ENCODE measurements around the gene FOXE3. TPM values are rescaled to one million over a fixed set of nuclear protein-coding genes. Genes with fewer than 3 reads are reported as not detected.
A peak's percentile ranks its signal among the peaks of the same experiment; 100 is the strongest.
"Not testable (repeated sequence)": the region's sequence is repeated elsewhere in the genome, so short reads cannot be mapped to it uniquely, and the experiment has no call there.

FOXE3 gene
- total RNA-seq, 3 donors from 2014 or later: 0.23 to 0.39 TPM; not detected in 1

DNA sequence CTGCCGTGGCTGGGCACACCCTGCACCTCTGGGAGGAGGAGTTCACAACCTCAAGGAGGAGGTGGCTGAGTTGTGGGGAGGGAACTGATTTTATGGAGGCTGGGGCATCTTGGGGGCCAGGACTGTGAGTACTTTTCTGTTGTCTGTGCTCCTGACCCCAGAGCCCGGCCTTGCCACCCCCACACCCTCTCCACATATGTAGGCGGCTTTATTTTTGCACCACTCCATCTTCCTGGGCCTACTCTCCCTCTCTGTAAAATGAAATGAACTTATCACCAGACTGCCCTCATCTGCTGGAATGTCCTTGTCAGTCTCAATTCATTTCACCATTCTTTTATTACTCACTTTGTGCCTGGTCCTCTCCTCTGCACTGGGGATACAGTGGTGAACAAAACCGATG, 34.5 kb downstream of the FOXE3 start:
- TF ChIP-seq, protein P1, sequence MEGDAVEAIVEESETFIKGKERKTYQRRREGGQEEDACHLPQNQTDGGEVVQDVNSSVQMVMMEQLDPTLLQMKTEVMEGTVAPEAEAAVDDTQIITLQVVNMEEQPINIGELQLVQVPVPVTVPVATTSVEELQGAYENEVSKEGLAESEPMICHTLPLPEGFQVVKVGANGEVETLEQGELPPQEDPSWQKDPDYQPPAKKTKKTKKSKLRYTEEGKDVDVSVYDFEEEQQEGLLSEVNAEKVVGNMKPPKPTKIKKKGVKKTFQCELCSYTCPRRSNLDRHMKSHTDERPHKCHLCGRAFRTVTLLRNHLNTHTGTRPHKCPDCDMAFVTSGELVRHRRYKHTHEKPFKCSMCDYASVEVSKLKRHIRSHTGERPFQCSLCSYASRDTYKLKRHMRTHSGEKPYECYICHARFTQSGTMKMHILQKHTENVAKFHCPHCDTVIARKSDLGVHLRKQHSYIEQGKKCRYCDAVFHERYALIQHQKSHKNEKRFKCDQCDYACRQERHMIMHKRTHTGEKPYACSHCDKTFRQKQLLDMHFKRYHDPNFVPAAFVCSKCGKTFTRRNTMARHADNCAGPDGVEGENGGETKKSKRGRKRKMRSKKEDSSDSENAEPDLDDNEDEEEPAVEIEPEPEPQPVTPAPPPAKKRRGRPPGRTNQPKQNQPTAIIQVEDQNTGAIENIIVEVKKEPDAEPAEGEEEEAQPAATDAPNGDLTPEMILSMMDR (IDR thresholded peaks at IDR 0.05): no peak
- intact Hi-C loops (cut with DNase I, micrococcal nuclease): no loop called here
- Histone ChIP-seq H3K36me3 (ENCODE audit: low read depth) (no peaks in the 10 kb centered on the region), H3K4me1 (ENCODE audit: low read depth) (peaks cover 11% of the 10 kb centered on the region), H3K9me3 (no peaks in the 10 kb centered on the region), H3K4me3 (no peak overlapping the region)
- ATAC-seq: no peak
- DNase-seq: no peak

DNA sequence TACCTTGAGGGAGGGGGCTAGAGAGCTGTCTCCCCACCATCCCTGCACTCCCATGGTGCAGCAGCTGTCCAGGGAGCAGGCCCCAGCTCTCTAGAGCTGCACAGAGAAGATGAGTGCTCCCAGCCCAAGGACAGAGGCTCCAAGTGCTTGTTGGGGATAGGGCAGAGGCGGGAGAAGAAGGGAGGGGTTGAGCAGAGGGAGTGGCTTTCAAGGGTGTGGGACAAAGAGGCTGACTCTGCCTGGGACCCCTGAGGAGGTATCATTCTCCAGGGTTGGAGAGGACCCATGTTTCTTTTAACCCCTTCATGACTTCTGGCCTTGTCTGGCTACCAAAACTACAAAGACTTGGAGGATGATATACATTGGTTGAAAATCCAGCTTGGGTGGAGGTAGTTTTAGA, 36.3 kb downstream of the FOXE3 start:
- ATAC-seq: peak; percentile 30
- no peaks in the 10 kb centered on the region for H3K9me3 ChIP-seq
- no peak overlapping the region for H3K4me3 ChIP-seq
- peaks cover 3% of the 10 kb centered on the region for H3K4me1 ChIP-seq (ENCODE audit: low read depth)
- intact Hi-C loops (cut with DNase I, micrococcal nuclease): no loop called here
- peak in 1 of 3 donors; percentile 33 for DNase-seq
- TF ChIP-seq, protein P1 (IDR thresholded peaks at IDR 0.05): no peak
- no peaks in the 10 kb centered on the region for H3K36me3 ChIP-seq (ENCODE audit: low read depth)

DNA sequence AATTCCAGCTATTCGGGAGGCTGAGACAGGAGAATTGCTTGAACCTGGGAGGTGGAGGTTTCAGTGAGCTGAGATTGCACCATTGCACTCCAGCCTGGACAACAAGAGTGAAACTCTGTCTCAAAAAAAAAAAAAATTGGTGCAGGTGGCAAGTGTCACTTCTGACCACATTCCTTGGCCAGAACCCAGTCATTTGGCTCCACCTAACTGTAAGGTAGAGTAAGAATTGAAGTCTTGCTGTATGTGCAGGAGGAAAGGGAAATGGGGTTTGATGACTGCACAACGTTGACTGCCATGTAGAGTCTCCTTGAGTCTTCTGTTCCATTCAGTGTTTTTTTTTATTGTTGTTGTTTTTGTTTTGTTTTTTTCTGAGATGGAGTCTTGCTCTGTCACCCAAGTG, 37.8 kb downstream of the FOXE3 start:
- DNase-seq; H3K9me3 ChIP-seq; H3K4me3 ChIP-seq; intact Hi-C loops (cut with DNase I, micrococcal nuclease); H3K36me3 ChIP-seq (ENCODE audit: low read depth); H3K4me1 ChIP-seq (ENCODE audit: low read depth): not testable (repeated sequence)
- ATAC-seq: peak; percentile 5

DNA sequence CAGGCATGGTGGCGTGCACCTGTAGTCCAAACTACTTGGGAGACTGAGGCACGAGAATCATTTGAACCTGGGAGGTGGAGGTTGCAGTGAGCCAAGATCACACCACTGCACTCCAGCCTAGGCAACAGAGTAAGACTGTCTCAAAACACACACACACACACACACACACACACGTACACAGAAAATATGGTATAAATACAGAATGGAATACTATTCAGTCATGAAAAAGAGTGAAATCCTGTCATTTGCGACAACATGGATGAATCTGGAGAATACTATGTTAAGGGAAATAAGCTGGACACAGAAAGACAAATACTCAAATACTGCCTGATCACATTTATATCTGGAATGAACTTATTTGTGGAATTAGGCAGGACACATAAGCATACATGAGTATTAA, 40.2 kb downstream of the FOXE3 start:
- intact Hi-C loops (cut with DNase I, micrococcal nuclease): no loop called here
- TF ChIP-seq, protein P1 (IDR thresholded peaks at IDR 0.05): no peak
- no peak for DNase-seq

DNA sequence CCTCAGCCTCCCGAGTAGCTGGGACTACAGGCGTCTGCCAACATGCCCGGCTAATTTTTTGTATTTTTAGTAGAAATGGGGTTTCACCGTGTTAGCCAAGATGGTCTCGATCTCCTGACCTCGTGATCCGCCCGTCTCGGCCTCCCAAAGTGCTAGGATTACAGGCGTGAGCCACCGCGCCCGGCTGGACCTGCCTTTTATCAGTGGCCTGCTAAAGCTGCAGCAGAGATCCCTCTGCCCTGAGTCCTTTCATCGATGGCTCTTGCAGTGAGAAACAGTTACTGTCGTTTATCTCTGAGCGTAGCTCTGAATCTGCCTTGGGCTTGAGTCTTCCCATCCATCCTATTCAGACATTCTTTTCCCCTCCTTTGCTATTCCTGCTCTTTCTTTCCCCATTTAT, 41.5 kb downstream of the FOXE3 start:
- DNase-seq; H3K4me3 ChIP-seq; H3K36me3 ChIP-seq (ENCODE audit: low read depth); H3K4me1 ChIP-seq (ENCODE audit: low read depth); intact Hi-C loops (cut with DNase I, micrococcal nuclease); H3K9me3 ChIP-seq; ATAC-seq: not testable (repeated sequence)

More for the DNA sequence above, 40.2 kb downstream of the FOXE3 start:
- no peak overlapping the region for H3K4me3 ChIP-seq
- no peaks in the 10 kb centered on the region for H3K4me1 ChIP-seq (ENCODE audit: low read depth)
- H3K36me3 ChIP-seq (ENCODE audit: low read depth): no peaks in the 10 kb centered on the region
- ATAC-seq: no peak
- no peaks in the 10 kb centered on the region for H3K9me3 ChIP-seq

DNA sequence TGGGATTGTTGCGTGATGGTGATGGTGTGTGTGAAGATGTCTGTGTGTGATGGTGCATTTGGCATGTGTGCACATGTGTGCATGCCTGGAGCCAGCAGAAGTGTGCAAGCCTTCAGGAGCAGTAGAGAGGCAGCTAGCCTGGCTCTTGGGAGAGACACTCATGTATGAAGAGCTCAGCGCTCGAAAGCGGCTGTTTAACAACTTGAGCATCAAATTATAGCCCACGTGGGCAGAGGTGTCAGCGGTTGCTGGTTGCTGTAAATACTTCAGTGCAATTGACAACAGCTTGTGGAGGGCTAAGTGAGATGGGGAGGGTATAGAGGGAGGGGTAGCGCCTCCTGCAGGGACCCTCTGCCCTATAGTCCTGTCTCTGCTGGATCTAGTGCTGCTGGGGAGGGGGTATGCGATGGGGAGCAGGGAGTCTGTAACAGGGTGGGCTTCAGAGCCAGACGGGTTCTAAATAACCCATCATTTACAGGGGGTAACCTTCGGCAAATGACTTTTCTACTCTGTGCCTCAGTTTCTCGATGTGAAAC, 43.2 kb downstream of the FOXE3 start:
- TF ChIP-seq, protein P1 (IDR thresholded peaks at IDR 0.05): no peak
- Histone ChIP-seq H3K9me3 (no peaks in the 10 kb centered on the region), H3K4me1 (ENCODE audit: low read depth) (no peaks in the 10 kb centered on the region), H3K36me3 (ENCODE audit: low read depth) (no peaks in the 10 kb centered on the region), H3K4me3 (no peak overlapping the region)
- DNase-seq (no peak), ATAC-seq (no peak)
- intact Hi-C loops (cut with DNase I, micrococcal nuclease): no loop called here

DNA sequence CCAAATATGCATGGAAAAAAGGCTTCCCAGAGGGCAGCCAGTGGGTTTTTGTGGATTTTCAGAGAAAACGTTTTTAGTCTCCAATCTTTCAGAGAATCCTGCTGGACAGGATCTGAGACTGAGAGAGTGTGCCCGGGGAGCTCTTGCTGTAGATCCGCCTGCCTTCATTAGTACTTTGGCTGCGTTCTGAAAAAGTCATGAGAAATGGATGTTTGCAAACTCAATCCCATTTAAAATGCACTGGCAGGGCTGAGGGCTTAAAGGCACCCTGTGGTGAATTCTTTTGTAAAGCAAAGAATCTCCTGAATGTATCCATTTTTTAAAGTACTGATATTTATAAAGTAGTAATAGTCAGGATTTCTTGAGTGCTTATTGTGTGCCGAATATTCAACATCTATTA, 44.0 kb downstream of the FOXE3 start:
- Histone ChIP-seq H3K4me1 (ENCODE audit: low read depth) (no peaks in the 10 kb centered on the region), H3K36me3 (ENCODE audit: low read depth) (no peaks in the 10 kb centered on the region), H3K4me3 (no peak overlapping the region), H3K9me3 (no peaks in the 10 kb centered on the region)
- intact Hi-C loops (cut with DNase I, micrococcal nuclease): no loop called here
- TF ChIP-seq, protein P1 (IDR thresholded peaks at IDR 0.05): no peak
- ATAC-seq (no peak), DNase-seq (no peak)

Data from mucosa of descending colon (tissue), 3 donors.